Fibroblast of villous mesenchyme (primary cell): ENCODE data around the gene GRN. TPM values are rescaled to one million over a fixed set of nuclear protein-coding genes. Genes with fewer than 3 reads are reported as not detected.

ENCODE experiments used
- DNase-seq: peaks from one replicate; pipeline ENCODE4 v3.0.0-alpha.2; 2010; ENCODE audit warnings: low read depth
- H3K4me3 ChIP-seq: 2 replicates; pipeline ENCODE4 v1.5.1; 2011; ENCODE audit warnings: low read depth, mild to moderate bottlenecking, low read length
- CTCF ChIP-seq: IDR thresholded peaks from 2 replicates; pipeline ENCODE4 v1.5.1; 2012; ENCODE audit warnings: low read depth, mild to moderate bottlenecking, low read length; ENCODE audit not compliant: insufficient read depth
- total RNA-seq: library from RNA; depleted of rRNA; stranded (reverse); fragments of >200 nt; gene quantifications from 2 replicates; pipeline ENCODE4 v1.2.3, GENCODE V29; 2012

Gene GRN
- total RNA-seq, 1 donor: 165 TPM

GRCh38 chr17:44310188-44310587 lies 34.9 kb upstream of the GRN start:
- no peak for TF ChIP-seq CTCF
- no peak for DNase-seq
- H3K4me3 ChIP-seq: no peak overlapping the region

GRCh38 chr17:44310609-44311376 lies 34.3 kb upstream of the GRN start:
- TF ChIP-seq CTCF: no peak
- no peak overlapping the region for H3K4me3 ChIP-seq
- DNase-seq: no peak

- no peak for DNase-seq
- TF ChIP-seq CTCF: no peak
- no peak overlapping the region for H3K4me3 ChIP-seq
Measured at GRCh38 chr17:44311562-44312181, 33.4 kb upstream of the GRN start.

- no peak for DNase-seq
- H3K4me3 ChIP-seq: no peak overlapping the region
- TF ChIP-seq CTCF: no peak
Measured at GRCh38 chr17:44312396-44313104, 32.6 kb upstream of the GRN start.

- no peak for TF ChIP-seq CTCF
- H3K4me3 ChIP-seq: no peak overlapping the region
- no peak for DNase-seq
Measured at GRCh38 chr17:44314031-44314430, 31.1 kb upstream of the GRN start.

GRCh38 chr17:44314524-44314868 lies 30.6 kb upstream of the GRN start:
- TF ChIP-seq CTCF: no peak
- no peak for DNase-seq
- no peak overlapping the region for H3K4me3 ChIP-seq
